ENCODE data around the gene GSG1L.

Gene GSG1L

GRCh38 chr16:27753563-27753962, 310.0 kb downstream of the GSG1L start:
- no peak for DNase-seq (ENCODE audit: low read depth in 1 of 2, low spot score in 1 of 2)
- Histone ChIP-seq H3K27ac (replicated peaks) (no peak overlapping the region), H3K27me3 (ENCODE audit: insufficient read depth, poor library complexity, severe bottlenecking) (no peaks in the 10 kb centered on the region), H3K4me3 (replicated peaks; ENCODE audit: insufficient read depth, low read length) (no peak overlapping the region)
- no peak for TF ChIP-seq GABPA (IDR thresholded peaks at IDR 0.05; ENCODE audit: low read depth)
- TF ChIP-seq REST (IDR thresholded peaks at IDR 0.05; ENCODE audit: insufficient replicate concordance, low read depth) = no peak
- TF ChIP-seq POLR2AphosphoS5 (IDR thresholded peaks at IDR 0.05; ENCODE audit: low read depth) = no peak
- TF ChIP-seq, protein P1, sequence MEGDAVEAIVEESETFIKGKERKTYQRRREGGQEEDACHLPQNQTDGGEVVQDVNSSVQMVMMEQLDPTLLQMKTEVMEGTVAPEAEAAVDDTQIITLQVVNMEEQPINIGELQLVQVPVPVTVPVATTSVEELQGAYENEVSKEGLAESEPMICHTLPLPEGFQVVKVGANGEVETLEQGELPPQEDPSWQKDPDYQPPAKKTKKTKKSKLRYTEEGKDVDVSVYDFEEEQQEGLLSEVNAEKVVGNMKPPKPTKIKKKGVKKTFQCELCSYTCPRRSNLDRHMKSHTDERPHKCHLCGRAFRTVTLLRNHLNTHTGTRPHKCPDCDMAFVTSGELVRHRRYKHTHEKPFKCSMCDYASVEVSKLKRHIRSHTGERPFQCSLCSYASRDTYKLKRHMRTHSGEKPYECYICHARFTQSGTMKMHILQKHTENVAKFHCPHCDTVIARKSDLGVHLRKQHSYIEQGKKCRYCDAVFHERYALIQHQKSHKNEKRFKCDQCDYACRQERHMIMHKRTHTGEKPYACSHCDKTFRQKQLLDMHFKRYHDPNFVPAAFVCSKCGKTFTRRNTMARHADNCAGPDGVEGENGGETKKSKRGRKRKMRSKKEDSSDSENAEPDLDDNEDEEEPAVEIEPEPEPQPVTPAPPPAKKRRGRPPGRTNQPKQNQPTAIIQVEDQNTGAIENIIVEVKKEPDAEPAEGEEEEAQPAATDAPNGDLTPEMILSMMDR (IDR thresholded peaks at IDR 0.05; ENCODE audit: insufficient read depth, low read length) = no peak
- no peak for TF ChIP-seq SPI1 (IDR thresholded peaks at IDR 0.05; ENCODE audit: borderline replicate concordance, low read depth)

DNA sequence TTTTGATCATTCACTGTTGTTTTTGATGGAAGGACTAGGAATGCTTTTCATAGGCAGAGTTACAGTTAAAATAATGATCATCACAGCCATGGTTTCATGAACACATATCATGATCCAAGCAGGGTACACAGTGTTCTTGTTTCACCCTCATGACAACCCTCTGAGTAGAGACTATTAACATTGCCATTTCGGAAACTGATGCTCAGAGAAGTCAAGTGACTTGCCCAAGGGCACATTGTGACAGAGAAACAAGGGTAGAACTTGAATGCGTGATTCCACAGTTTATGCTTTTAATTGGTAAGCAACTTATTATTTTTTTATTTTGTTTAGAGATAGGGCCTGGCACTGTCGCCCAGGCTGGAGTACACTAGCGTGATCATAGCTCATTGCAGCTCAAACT, 311.3 kb downstream of the GSG1L start:
- H3K27ac ChIP-seq (replicated peaks) = no peak overlapping the region
- H3K4me3 ChIP-seq (replicated peaks; ENCODE audit: insufficient read depth, low read length) = no peak overlapping the region
- no peak for DNase-seq (ENCODE audit: low read depth in 1 of 2, low spot score in 1 of 2)
- TF ChIP-seq SPI1 (IDR thresholded peaks at IDR 0.05; ENCODE audit: borderline replicate concordance, low read depth) (no peak), POLR2AphosphoS5 (IDR thresholded peaks at IDR 0.05; ENCODE audit: low read depth) (no peak), REST (IDR thresholded peaks at IDR 0.05; ENCODE audit: insufficient replicate concordance, low read depth) (no peak), GABPA (IDR thresholded peaks at IDR 0.05; ENCODE audit: low read depth) (no peak)
- TF ChIP-seq, protein P1 (IDR thresholded peaks at IDR 0.05; ENCODE audit: insufficient read depth, low read length) = no peak
- H3K27me3 ChIP-seq (ENCODE audit: insufficient read depth, poor library complexity, severe bottlenecking) = no peaks in the 10 kb centered on the region

GRCh38 chr16:27751676-27752075, 311.8 kb downstream of the GSG1L start:
- no peak for DNase-seq (ENCODE audit: low read depth in 1 of 2, low spot score in 1 of 2)
- no peaks in the 10 kb centered on the region for H3K27me3 ChIP-seq (ENCODE audit: insufficient read depth, poor library complexity, severe bottlenecking)
- H3K4me3 ChIP-seq (replicated peaks; ENCODE audit: insufficient read depth, low read length) = no peak overlapping the region
- TF ChIP-seq, protein P1 (IDR thresholded peaks at IDR 0.05; ENCODE audit: insufficient read depth, low read length) = no peak
- no peak for TF ChIP-seq REST (IDR thresholded peaks at IDR 0.05; ENCODE audit: insufficient replicate concordance, low read depth)
- no peak for TF ChIP-seq POLR2AphosphoS5 (IDR thresholded peaks at IDR 0.05; ENCODE audit: low read depth)
- no peak for TF ChIP-seq SPI1 (IDR thresholded peaks at IDR 0.05; ENCODE audit: borderline replicate concordance, low read depth)
- TF ChIP-seq GABPA (IDR thresholded peaks at IDR 0.05; ENCODE audit: low read depth) = no peak
- H3K27ac ChIP-seq (replicated peaks) = no peak overlapping the region

Measured in HL-60 (cell line).